ENCODE measurements around the gene FOXO6. TPM values are rescaled to one million over a fixed set of nuclear protein-coding genes. Genes with fewer than 3 reads are reported as not detected.
A peak's percentile ranks its signal among the peaks of the same experiment; 100 is the strongest.

Gene FOXO6
- total RNA-seq, 1 experiment from 2014 or later, result 5.4 TPM

DNA sequence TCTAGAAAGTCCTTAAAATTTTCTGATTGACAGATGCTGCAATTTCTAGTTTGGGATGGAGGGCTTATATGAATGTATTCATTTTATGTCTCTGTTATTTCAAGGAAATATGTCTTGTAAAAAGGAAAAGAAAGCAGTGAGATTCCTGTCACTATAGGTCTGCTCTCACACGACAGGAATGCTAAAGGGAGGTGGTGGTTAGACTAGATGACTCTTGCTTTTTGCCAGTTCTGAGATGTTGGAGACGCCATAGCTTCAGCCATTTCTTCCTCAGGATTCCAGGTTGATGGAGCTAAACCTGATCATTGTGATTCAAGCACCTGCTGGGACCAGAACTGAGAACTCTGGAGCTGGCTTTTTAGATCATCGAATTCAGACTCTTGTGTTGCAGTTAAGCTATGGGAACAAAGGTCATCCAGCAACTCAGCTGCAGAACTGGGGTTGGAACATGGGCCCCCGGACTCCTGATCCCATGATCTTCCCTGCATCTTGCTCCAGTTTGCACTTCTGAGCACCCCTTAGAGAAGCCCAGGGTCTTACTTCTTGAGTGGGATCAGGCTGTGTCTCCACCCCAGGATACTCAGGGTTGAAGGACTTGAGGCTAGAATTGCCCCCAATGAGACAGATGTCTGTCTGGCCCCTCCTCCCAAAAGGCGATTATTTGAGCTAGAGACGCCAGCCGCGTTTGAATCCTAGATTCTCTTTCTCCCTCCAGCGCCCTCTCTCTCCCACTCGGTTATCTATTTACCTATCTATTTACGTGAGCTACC, 46.7 kb upstream of the FOXO6 start:
- ChIA-PET POLR2A (interaction anchor here (1.1 kb wide), 1 partner anchor 28 kb away, joined by 3 read pairs; no protein-coding TSS in a partner anchor), CTCF (interaction anchor here (0.6 to 3.8 kb wide), 35 partner anchors 9 to 426 kb away, joined by 3 to 48 read pairs (median 5); partner anchors contain the start of genes EDN2 and FOXO6)
- DNase-seq (ENCODE audit: low spot score), result no peak

DNA sequence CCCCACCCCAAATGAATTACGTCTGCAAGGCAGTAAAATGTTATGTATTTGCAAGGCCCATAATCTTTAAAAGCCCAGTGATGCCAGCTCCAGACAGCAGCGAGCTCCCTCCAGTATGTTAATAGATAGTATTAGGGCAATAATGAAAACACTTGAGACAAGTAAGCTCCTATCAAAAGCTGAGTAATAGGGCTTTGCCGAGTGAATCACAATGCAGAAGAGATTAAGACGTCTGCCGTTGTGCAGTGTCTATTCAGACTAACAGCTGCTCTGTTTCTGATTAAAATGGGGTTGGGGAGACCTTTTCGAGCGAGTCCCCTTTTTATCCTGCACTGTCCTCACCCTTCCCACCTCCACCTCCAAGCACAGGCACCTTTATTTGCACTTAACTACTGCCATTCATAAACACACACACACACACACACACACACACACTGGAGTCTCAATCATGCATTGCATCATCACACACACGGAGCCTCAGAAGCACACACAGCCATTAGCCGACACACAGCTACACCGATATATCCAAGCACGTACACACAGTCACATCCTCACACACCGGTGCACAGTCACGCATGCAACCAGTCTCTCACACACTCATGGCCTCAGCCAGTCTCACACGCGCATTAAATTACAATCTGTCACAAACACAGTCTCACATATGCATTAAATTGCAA, 46.0 kb upstream of the FOXO6 start:
- CTCF ChIA-PET, result interaction anchor here (0.6 to 3.8 kb wide), 30 partner anchors 8 to 426 kb away, joined by 3 to 48 read pairs (median 5); partner anchors contain the start of genes EDN2 and FOXO6
- Mint-ChIP-seq H3K9me3 (no peaks in the 10 kb centered on the region), H3K36me3 (no peaks in the 10 kb centered on the region), H3K4me3 (no peak overlapping the region), H3K4me1 (peaks cover 30% of the 10 kb centered on the region), H3K27ac (no peak overlapping the region), H3K27me3 (ENCODE audit: low read depth) (peaks cover 10% of the 10 kb centered on the region)
- POLR2A ChIA-PET, result interaction anchor here (1.1 kb wide), 1 partner anchor 28 kb away, joined by 3 read pairs; no protein-coding TSS in a partner anchor
- DNase-seq (ENCODE audit: low spot score), result no peak
- no peak for TF ChIP-seq JUN (CRISPR knock-in tag; IDR thresholded peaks at IDR 0.05)
- no peak for TF ChIP-seq TCF7 (CRISPR knock-in tag; IDR thresholded peaks at IDR 0.05; ENCODE audit: low read depth)
- no peak for TF ChIP-seq TEAD1 (CRISPR knock-in tag; IDR thresholded peaks at IDR 0.05)
- TF ChIP-seq, protein P1, sequence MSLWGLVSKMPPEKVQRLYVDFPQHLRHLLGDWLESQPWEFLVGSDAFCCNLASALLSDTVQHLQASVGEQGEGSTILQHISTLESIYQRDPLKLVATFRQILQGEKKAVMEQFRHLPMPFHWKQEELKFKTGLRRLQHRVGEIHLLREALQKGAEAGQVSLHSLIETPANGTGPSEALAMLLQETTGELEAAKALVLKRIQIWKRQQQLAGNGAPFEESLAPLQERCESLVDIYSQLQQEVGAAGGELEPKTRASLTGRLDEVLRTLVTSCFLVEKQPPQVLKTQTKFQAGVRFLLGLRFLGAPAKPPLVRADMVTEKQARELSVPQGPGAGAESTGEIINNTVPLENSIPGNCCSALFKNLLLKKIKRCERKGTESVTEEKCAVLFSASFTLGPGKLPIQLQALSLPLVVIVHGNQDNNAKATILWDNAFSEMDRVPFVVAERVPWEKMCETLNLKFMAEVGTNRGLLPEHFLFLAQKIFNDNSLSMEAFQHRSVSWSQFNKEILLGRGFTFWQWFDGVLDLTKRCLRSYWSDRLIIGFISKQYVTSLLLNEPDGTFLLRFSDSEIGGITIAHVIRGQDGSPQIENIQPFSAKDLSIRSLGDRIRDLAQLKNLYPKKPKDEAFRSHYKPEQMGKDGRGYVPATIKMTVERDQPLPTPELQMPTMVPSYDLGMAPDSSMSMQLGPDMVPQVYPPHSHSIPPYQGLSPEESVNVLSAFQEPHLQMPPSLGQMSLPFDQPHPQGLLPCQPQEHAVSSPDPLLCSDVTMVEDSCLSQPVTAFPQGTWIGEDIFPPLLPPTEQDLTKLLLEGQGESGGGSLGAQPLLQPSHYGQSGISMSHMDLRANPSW (CRISPR knock-in tag; conservative IDR thresholded peaks at IDR 0.05; ENCODE audit: low read depth), result no peak
- TF ChIP-seq, protein P2, sequence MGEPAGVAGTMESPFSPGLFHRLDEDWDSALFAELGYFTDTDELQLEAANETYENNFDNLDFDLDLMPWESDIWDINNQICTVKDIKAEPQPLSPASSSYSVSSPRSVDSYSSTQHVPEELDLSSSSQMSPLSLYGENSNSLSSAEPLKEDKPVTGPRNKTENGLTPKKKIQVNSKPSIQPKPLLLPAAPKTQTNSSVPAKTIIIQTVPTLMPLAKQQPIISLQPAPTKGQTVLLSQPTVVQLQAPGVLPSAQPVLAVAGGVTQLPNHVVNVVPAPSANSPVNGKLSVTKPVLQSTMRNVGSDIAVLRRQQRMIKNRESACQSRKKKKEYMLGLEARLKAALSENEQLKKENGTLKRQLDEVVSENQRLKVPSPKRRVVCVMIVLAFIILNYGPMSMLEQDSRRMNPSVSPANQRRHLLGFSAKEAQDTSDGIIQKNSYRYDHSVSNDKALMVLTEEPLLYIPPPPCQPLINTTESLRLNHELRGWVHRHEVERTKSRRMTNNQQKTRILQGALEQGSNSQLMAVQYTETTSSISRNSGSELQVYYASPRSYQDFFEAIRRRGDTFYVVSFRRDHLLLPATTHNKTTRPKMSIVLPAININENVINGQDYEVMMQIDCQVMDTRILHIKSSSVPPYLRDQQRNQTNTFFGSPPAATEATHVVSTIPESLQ (CRISPR knock-in tag; IDR thresholded peaks at IDR 0.05), result no peak
- TF ChIP-seq, protein P3, sequence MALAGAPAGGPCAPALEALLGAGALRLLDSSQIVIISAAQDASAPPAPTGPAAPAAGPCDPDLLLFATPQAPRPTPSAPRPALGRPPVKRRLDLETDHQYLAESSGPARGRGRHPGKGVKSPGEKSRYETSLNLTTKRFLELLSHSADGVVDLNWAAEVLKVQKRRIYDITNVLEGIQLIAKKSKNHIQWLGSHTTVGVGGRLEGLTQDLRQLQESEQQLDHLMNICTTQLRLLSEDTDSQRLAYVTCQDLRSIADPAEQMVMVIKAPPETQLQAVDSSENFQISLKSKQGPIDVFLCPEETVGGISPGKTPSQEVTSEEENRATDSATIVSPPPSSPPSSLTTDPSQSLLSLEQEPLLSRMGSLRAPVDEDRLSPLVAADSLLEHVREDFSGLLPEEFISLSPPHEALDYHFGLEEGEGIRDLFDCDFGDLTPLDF (CRISPR knock-in tag; IDR thresholded peaks at IDR 0.05), result no peak
- ATAC-seq, result no peak

More for the DNA sequence above, 46.7 kb upstream of the FOXO6 start:
- TF ChIP-seq SP1 (CRISPR knock-in tag; conservative IDR thresholded peaks at IDR 0.05), result no peak
- no peak for TF ChIP-seq ZBTB21 (CRISPR knock-in tag; IDR thresholded peaks at IDR 0.05; ENCODE audit: borderline replicate concordance)
- Mint-ChIP-seq H3K4me3 (no peak overlapping the region), H3K27me3 (ENCODE audit: low read depth) (peaks cover 10% of the 10 kb centered on the region), H3K4me1 (peaks cover 22% of the 10 kb centered on the region), H3K9me3 (no peaks in the 10 kb centered on the region), H3K27ac (no peak overlapping the region), H3K36me3 (no peaks in the 10 kb centered on the region)
- 0 out of 2 replicates have a peak, but pooled peaks have one; percentile 16 for ATAC-seq

DNA sequence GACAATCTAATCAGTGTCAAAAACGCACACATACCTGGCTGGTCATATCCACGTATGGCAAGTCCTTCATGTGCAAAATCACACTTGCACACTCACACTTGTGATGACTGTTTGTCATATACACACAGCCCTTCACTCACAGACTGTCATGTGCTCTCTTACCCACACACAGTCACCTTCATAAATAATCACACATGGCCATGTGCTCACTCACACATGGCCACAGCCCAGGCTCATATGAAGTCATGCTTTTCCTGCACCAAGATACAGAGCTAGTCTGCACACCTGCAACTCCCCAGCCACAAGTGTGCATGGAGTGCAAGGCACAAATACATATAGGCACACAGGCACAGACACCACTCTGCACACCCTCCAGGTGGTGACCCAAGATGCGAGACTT, 45.4 kb upstream of the FOXO6 start:
- Mint-ChIP-seq H3K9me3 (no peaks in the 10 kb centered on the region), H3K27ac (no peak overlapping the region), H3K36me3 (no peaks in the 10 kb centered on the region), H3K27me3 (ENCODE audit: low read depth) (peaks cover 10% of the 10 kb centered on the region), H3K4me3 (no peak overlapping the region), H3K4me1 (peaks cover 33% of the 10 kb centered on the region)
- POLR2A ChIA-PET, result no interaction called here
- DNase-seq (ENCODE audit: low spot score), result no peak
- CTCF ChIA-PET, result interaction anchor here (0.9 to 3.8 kb wide), 8 partner anchors 10 to 112 kb away, joined by 3 to 48 read pairs (median 12); no protein-coding TSS in a partner anchor
- no peak for ATAC-seq
- TF ChIP-seq FOXK1 (CRISPR knock-in tag; IDR thresholded peaks at IDR 0.05), result no peak
- TF ChIP-seq, protein P4, sequence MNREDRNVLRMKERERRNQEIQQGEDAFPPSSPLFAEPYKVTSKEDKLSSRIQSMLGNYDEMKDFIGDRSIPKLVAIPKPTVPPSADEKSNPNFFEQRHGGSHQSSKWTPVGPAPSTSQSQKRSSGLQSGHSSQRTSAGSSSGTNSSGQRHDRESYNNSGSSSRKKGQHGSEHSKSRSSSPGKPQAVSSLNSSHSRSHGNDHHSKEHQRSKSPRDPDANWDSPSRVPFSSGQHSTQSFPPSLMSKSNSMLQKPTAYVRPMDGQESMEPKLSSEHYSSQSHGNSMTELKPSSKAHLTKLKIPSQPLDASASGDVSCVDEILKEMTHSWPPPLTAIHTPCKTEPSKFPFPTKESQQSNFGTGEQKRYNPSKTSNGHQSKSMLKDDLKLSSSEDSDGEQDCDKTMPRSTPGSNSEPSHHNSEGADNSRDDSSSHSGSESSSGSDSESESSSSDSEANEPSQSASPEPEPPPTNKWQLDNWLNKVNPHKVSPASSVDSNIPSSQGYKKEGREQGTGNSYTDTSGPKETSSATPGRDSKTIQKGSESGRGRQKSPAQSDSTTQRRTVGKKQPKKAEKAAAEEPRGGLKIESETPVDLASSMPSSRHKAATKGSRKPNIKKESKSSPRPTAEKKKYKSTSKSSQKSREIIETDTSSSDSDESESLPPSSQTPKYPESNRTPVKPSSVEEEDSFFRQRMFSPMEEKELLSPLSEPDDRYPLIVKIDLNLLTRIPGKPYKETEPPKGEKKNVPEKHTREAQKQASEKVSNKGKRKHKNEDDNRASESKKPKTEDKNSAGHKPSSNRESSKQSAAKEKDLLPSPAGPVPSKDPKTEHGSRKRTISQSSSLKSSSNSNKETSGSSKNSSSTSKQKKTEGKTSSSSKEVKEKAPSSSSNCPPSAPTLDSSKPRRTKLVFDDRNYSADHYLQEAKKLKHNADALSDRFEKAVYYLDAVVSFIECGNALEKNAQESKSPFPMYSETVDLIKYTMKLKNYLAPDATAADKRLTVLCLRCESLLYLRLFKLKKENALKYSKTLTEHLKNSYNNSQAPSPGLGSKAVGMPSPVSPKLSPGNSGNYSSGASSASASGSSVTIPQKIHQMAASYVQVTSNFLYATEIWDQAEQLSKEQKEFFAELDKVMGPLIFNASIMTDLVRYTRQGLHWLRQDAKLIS (CRISPR knock-in tag; IDR thresholded peaks at IDR 0.05; ENCODE audit: borderline replicate concordance), result no peak
- TF ChIP-seq, protein P5, sequence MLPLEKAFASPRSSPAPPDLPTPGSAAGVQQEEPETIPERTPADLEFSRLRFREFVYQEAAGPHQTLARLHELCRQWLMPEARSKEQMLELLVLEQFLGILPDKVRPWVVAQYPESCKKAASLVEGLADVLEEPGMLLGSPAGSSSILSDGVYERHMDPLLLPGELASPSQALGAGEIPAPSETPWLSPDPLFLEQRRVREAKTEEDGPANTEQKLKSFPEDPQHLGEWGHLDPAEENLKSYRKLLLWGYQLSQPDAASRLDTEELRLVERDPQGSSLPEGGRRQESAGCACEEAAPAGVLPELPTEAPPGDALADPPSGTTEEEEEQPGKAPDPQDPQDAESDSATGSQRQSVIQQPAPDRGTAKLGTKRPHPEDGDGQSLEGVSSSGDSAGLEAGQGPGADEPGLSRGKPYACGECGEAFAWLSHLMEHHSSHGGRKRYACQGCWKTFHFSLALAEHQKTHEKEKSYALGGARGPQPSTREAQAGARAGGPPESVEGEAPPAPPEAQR (CRISPR knock-in tag; IDR thresholded peaks at IDR 0.05), result no peak
- TF ChIP-seq ZNF416 (CRISPR knock-in tag; IDR thresholded peaks at IDR 0.05), result no peak
- TF ChIP-seq, protein P6, sequence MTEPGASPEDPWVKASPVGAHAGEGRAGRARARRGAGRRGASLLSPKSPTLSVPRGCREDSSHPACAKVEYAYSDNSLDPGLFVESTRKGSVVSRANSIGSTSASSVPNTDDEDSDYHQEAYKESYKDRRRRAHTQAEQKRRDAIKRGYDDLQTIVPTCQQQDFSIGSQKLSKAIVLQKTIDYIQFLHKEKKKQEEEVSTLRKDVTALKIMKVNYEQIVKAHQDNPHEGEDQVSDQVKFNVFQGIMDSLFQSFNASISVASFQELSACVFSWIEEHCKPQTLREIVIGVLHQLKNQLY (CRISPR knock-in tag; IDR thresholded peaks at IDR 0.05), result no peak
- no peak for TF ChIP-seq ZNF138 (CRISPR knock-in tag; conservative IDR thresholded peaks at IDR 0.05)
- TF ChIP-seq ETV6 (CRISPR knock-in tag; IDR thresholded peaks at IDR 0.05), result no peak
- no peak for TF ChIP-seq HMGA2 (CRISPR knock-in tag; IDR thresholded peaks at IDR 0.05)
